ENCODE data around the gene FAM234B.

The FAM234B gene

GRCh38 chr12:13097491-13098011, 53.4 kb downstream of the FAM234B start:
- TF ChIP-seq EZH2phosphoT487 (conservative IDR thresholded peaks at IDR 0.05; ENCODE audit: low read length) (no peak), CTCF (IDR thresholded peaks at IDR 0.05; ENCODE audit: insufficient read depth, low read length, poor library complexity, severe bottlenecking) (no peak)
- no peaks in the 10 kb centered on the region for H3K9me3 ChIP-seq (ENCODE audit: insufficient read depth, low read length)
- no peak overlapping the region for H3K27ac ChIP-seq (ENCODE audit: low read depth, low read length)
- no peaks in the 10 kb centered on the region for H3K27me3 ChIP-seq (ENCODE audit: low read length)
- no peaks in the 10 kb centered on the region for H3K79me2 ChIP-seq (ENCODE audit: insufficient read depth, low read length)
- no peaks in the 10 kb centered on the region for H3K9me2 ChIP-seq (replicated peaks; ENCODE audit: insufficient read depth, low read length)
- H3K36me3 ChIP-seq (ENCODE audit: low read length) = no peaks in the 10 kb centered on the region
- no peak overlapping the region for H3K4me3 ChIP-seq (ENCODE audit: insufficient read depth, low read length, poor library complexity, severe bottlenecking)
- H3F3A ChIP-seq (ENCODE audit: insufficient read depth) = no peaks in the 10 kb centered on the region
- no peak overlapping the region for H3K9ac ChIP-seq (ENCODE audit: low read length)
- no peak overlapping the region for H2AFZ ChIP-seq (ENCODE audit: low read depth, low read length, severe bottlenecking)
- no peak overlapping the region for H3K4me2 ChIP-seq (ENCODE audit: low read depth, low read length, poor library complexity, severe bottlenecking)
- H4K20me1 ChIP-seq (ENCODE audit: low read depth, low read length) = no peaks in the 10 kb centered on the region

GRCh38 chr12:13099066-13099843, 55.1 kb downstream of the FAM234B start:
- Histone ChIP-seq H3K36me3 (ENCODE audit: low read length) (no peaks in the 10 kb centered on the region), H3K9ac (ENCODE audit: low read length) (no peak overlapping the region), H4K20me1 (ENCODE audit: low read depth, low read length) (no peaks in the 10 kb centered on the region), H3K79me2 (ENCODE audit: insufficient read depth, low read length) (no peaks in the 10 kb centered on the region), H2AFZ (ENCODE audit: low read depth, low read length, severe bottlenecking) (no peak overlapping the region), H3F3A (ENCODE audit: insufficient read depth) (no peaks in the 10 kb centered on the region), H3K9me3 (ENCODE audit: insufficient read depth, low read length) (no peaks in the 10 kb centered on the region), H3K4me2 (ENCODE audit: low read depth, low read length, poor library complexity, severe bottlenecking) (no peak overlapping the region), H3K27ac (ENCODE audit: low read depth, low read length) (no peak overlapping the region), H3K4me3 (ENCODE audit: insufficient read depth, low read length, poor library complexity, severe bottlenecking) (no peak overlapping the region), H3K27me3 (ENCODE audit: low read length) (no peaks in the 10 kb centered on the region), H3K9me2 (replicated peaks; ENCODE audit: insufficient read depth, low read length) (no peaks in the 10 kb centered on the region)
- TF ChIP-seq CTCF (IDR thresholded peaks at IDR 0.05; ENCODE audit: insufficient read depth, low read length, poor library complexity, severe bottlenecking) (no peak), EZH2phosphoT487 (conservative IDR thresholded peaks at IDR 0.05; ENCODE audit: low read length) (no peak)

- H3K9me3 ChIP-seq (ENCODE audit: insufficient read depth, low read length) = no peaks in the 10 kb centered on the region
- H3K9me2 ChIP-seq (replicated peaks; ENCODE audit: insufficient read depth, low read length) = no peaks in the 10 kb centered on the region
- no peaks in the 10 kb centered on the region for H3K79me2 ChIP-seq (ENCODE audit: insufficient read depth, low read length)
- H3F3A ChIP-seq (ENCODE audit: insufficient read depth) = no peaks in the 10 kb centered on the region
- no peaks in the 10 kb centered on the region for H4K20me1 ChIP-seq (ENCODE audit: low read depth, low read length)
- no peaks in the 10 kb centered on the region for H3K27me3 ChIP-seq (ENCODE audit: low read length)
- no peak overlapping the region for H3K4me2 ChIP-seq (ENCODE audit: low read depth, low read length, poor library complexity, severe bottlenecking)
- TF ChIP-seq CTCF (IDR thresholded peaks at IDR 0.05; ENCODE audit: insufficient read depth, low read length, poor library complexity, severe bottlenecking) = no peak
- TF ChIP-seq EZH2phosphoT487 (conservative IDR thresholded peaks at IDR 0.05; ENCODE audit: low read length) = no peak
- no peak overlapping the region for H3K27ac ChIP-seq (ENCODE audit: low read depth, low read length)
- no peak overlapping the region for H2AFZ ChIP-seq (ENCODE audit: low read depth, low read length, severe bottlenecking)
- no peak overlapping the region for H3K4me3 ChIP-seq (ENCODE audit: insufficient read depth, low read length, poor library complexity, severe bottlenecking)
- no peak overlapping the region for H3K9ac ChIP-seq (ENCODE audit: low read length)
- H3K36me3 ChIP-seq (ENCODE audit: low read length) = no peaks in the 10 kb centered on the region
Measured at GRCh38 chr12:13099844-13100604, 55.8 kb downstream of the FAM234B start.

Data from SU-DHL-6 (cell line).